ENCODE measurements around the gene MAGI1.

DNA sequence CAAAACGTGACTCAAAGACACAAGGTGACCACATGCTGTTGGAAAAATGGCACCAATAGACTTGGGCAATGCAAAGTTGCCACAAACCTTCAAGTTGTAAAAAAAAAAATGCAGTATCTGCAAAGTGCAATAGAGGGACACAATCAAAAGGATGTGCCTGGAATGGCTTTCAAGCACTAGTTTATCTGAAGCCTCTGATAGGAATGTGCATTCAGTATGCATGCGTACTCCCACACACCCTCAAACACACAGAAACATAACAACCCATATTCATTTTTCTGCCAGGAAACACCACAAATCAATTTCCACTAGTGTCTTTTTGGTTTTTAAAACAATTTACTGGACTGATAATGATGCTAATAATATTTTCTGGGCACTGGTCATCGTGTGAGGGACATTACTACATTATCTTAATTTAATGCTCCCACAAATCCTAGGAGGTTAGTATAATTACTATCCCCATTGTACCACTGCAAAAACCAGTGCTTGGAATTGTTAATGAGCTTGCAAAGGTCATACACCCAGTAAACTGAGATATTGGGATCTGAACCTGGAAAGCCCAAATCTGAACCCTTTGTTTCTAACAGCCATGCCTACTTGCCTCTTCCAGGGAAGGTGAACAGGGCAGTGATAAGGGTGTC lies 298.7 kb downstream of the MAGI1 start:
- TF ChIP-seq POLR2AphosphoS5 (IDR thresholded peaks at IDR 0.05; ENCODE audit: low read depth) (no peak), SPI1 (IDR thresholded peaks at IDR 0.05; ENCODE audit: borderline replicate concordance, low read depth) (no peak), GABPA (IDR thresholded peaks at IDR 0.05; ENCODE audit: low read depth) (no peak)
- TF ChIP-seq, protein P1, sequence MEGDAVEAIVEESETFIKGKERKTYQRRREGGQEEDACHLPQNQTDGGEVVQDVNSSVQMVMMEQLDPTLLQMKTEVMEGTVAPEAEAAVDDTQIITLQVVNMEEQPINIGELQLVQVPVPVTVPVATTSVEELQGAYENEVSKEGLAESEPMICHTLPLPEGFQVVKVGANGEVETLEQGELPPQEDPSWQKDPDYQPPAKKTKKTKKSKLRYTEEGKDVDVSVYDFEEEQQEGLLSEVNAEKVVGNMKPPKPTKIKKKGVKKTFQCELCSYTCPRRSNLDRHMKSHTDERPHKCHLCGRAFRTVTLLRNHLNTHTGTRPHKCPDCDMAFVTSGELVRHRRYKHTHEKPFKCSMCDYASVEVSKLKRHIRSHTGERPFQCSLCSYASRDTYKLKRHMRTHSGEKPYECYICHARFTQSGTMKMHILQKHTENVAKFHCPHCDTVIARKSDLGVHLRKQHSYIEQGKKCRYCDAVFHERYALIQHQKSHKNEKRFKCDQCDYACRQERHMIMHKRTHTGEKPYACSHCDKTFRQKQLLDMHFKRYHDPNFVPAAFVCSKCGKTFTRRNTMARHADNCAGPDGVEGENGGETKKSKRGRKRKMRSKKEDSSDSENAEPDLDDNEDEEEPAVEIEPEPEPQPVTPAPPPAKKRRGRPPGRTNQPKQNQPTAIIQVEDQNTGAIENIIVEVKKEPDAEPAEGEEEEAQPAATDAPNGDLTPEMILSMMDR (IDR thresholded peaks at IDR 0.05; ENCODE audit: insufficient read depth, low read length) = no peak
- TF ChIP-seq, protein P2, sequence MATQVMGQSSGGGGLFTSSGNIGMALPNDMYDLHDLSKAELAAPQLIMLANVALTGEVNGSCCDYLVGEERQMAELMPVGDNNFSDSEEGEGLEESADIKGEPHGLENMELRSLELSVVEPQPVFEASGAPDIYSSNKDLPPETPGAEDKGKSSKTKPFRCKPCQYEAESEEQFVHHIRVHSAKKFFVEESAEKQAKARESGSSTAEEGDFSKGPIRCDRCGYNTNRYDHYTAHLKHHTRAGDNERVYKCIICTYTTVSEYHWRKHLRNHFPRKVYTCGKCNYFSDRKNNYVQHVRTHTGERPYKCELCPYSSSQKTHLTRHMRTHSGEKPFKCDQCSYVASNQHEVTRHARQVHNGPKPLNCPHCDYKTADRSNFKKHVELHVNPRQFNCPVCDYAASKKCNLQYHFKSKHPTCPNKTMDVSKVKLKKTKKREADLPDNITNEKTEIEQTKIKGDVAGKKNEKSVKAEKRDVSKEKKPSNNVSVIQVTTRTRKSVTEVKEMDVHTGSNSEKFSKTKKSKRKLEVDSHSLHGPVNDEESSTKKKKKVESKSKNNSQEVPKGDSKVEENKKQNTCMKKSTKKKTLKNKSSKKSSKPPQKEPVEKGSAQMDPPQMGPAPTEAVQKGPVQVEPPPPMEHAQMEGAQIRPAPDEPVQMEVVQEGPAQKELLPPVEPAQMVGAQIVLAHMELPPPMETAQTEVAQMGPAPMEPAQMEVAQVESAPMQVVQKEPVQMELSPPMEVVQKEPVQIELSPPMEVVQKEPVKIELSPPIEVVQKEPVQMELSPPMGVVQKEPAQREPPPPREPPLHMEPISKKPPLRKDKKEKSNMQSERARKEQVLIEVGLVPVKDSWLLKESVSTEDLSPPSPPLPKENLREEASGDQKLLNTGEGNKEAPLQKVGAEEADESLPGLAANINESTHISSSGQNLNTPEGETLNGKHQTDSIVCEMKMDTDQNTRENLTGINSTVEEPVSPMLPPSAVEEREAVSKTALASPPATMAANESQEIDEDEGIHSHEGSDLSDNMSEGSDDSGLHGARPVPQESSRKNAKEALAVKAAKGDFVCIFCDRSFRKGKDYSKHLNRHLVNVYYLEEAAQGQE (IDR thresholded peaks at IDR 0.05; ENCODE audit: insufficient replicate concordance, low read depth) = no peak

Data from HL-60 (cell line).